HEK293 (cell line): ENCODE data around the gene COL18A1.

ENCODE experiments used
- CTCF ChIA-PET: fragments of 350-600 bp; formaldehyde crosslinking; extraction: SDS; loops from one replicate; lab custom pipeline; 2021; ENCODE audit warnings: antibody characterized with exemption; lab: Yijun Ruan, JAX
- POLR2A ChIA-PET: fragments of 300-600 bp; formaldehyde crosslinking; extraction: SDS; loops from one replicate; lab custom pipeline; 2020; ENCODE audit warnings: antibody characterized with exemption, inconsistent platforms; lab: Yijun Ruan, JAX
- H3K27ac ChIP-seq: fragments of 200-500 bp; sonication (Bioruptor generic); 2 replicates; pipeline ENCODE4 v1.5.1; 2014; ENCODE audit warnings: low read depth, low read length, control low read depth, inconsistent platforms; ENCODE audit errors: extremely low read depth
- H3K36me3 ChIP-seq, 2 experiments: fragments of 200-500 bp in 1 of 2; sonication (Bioruptor generic) in 1 of 2; 1 replicate in 1 of 2; 2 replicates in 1 of 2; pipeline ENCODE4 v1.5.1; 2014 to 2017; ENCODE audit warnings: inconsistent platforms in 2 of 2, low read length in 2 of 2; ENCODE audit not compliant: control insufficient read depth in 2 of 2, insufficient read depth in 1 of 2
- H3K4me1 ChIP-seq: fragments of 200-500 bp; sonication (Bioruptor generic); 2 replicates; pipeline ENCODE4 v1.5.1; 2014; ENCODE audit warnings: mild to moderate bottlenecking, low read length, inconsistent platforms; ENCODE audit not compliant: control insufficient read depth, insufficient read depth
- H3K4me3 ChIP-seq: 2 replicates; pipeline ENCODE4 v1.5.1; 2011; ENCODE audit warnings: low read depth, mild to moderate bottlenecking, control low read depth, low read length, moderate library complexity
- H3K9me3 ChIP-seq: fragments of 200-500 bp; sonication (Bioruptor generic); 2 replicates; pipeline ENCODE4 v1.5.1; 2014; ENCODE audit warnings: low read depth, low read length, inconsistent platforms; ENCODE audit not compliant: control insufficient read depth, insufficient read depth
- KLF16 ChIP-seq: fragments of 450-650 bp; formaldehyde crosslinking; IDR thresholded peaks from 2 replicates; pipeline ENCODE4 v1.5.1; 2017; ENCODE audit warnings: missing biosample characterization, missing genetic modification characterization
- KLF9 ChIP-seq: fragments of 450-650 bp; formaldehyde crosslinking; IDR thresholded peaks from 2 replicates; pipeline ENCODE4 v1.5.1; 2016; ENCODE audit warnings: missing biosample characterization, missing genetic modification characterization, low read depth
- ZBTB20 ChIP-seq: fragments of 450-650 bp; formaldehyde crosslinking; IDR thresholded peaks from 2 replicates; pipeline ENCODE4 v1.5.1; 2016; ENCODE audit warnings: missing biosample characterization, missing genetic modification characterization
- ZNF140 ChIP-seq: fragments of 450-650 bp; formaldehyde crosslinking; IDR thresholded peaks from 2 replicates; pipeline ENCODE4 v1.5.1; 2016; ENCODE audit warnings: missing biosample characterization, missing genetic modification characterization
- ZNF146 ChIP-seq: fragments of 450-650 bp; formaldehyde crosslinking; IDR thresholded peaks from 2 replicates; pipeline ENCODE4 v1.5.1; 2016; ENCODE audit warnings: missing biosample characterization, missing genetic modification characterization
- ZNF157 ChIP-seq: fragments of 450-650 bp; formaldehyde crosslinking; IDR thresholded peaks from 2 replicates; pipeline ENCODE4 v1.5.1; 2016; ENCODE audit warnings: missing biosample characterization, missing genetic modification characterization
- ZNF202 ChIP-seq: fragments of 450-650 bp; formaldehyde crosslinking; IDR thresholded peaks from 2 replicates; pipeline ENCODE4 v1.5.1; 2016; ENCODE audit warnings: missing biosample characterization, missing genetic modification characterization, borderline replicate concordance
- ZNF280D ChIP-seq: fragments of 450-650 bp; formaldehyde crosslinking; IDR thresholded peaks from 2 replicates; pipeline ENCODE4 v1.5.1; 2016; ENCODE audit warnings: missing biosample characterization, missing genetic modification characterization
- ZNF48 ChIP-seq: fragments of 450-650 bp; formaldehyde crosslinking; IDR thresholded peaks from 2 replicates; pipeline ENCODE4 v1.5.1; 2016; ENCODE audit warnings: missing biosample characterization, missing genetic modification characterization
- ZNF560 ChIP-seq: fragments of 450-650 bp; formaldehyde crosslinking; IDR thresholded peaks from 2 replicates; pipeline ENCODE4 v1.5.1; 2017; ENCODE audit warnings: missing biosample characterization, missing genetic modification characterization, borderline replicate concordance
- ZNF580 ChIP-seq: fragments of 450-650 bp; formaldehyde crosslinking; IDR thresholded peaks from 2 replicates; pipeline ENCODE4 v1.5.1; 2016; ENCODE audit warnings: missing biosample characterization, missing genetic modification characterization
- ZNF624 ChIP-seq: fragments of 450-650 bp; formaldehyde crosslinking; IDR thresholded peaks from 2 replicates; pipeline ENCODE4 v1.5.1; 2017; ENCODE audit warnings: missing biosample characterization, missing genetic modification characterization
- ZNF629 ChIP-seq: fragments of 450-650 bp; formaldehyde crosslinking; IDR thresholded peaks from 2 replicates; pipeline ENCODE4 v1.5.1; 2017; ENCODE audit warnings: missing biosample characterization, missing genetic modification characterization
- ZNF747 ChIP-seq: fragments of 450-650 bp; formaldehyde crosslinking; IDR thresholded peaks from 2 replicates; pipeline ENCODE4 v1.5.1; 2016; ENCODE audit warnings: missing biosample characterization, missing genetic modification characterization
- ZNF76 ChIP-seq: fragments of 450-650 bp; formaldehyde crosslinking; IDR thresholded peaks from 2 replicates; pipeline ENCODE4; 2016; ENCODE audit warnings: low read depth, missing biosample characterization, missing genetic modification characterization, borderline replicate concordance
- TF ChIP-seq, protein P1 (sequence below): fragments of 450-650 bp; IDR thresholded peaks from 2 replicates; pipeline ENCODE4 v1.5.1; 2018; ENCODE audit warnings: missing biosample characterization, mild to moderate bottlenecking, missing genetic modification characterization

Gene COL18A1

DNA sequence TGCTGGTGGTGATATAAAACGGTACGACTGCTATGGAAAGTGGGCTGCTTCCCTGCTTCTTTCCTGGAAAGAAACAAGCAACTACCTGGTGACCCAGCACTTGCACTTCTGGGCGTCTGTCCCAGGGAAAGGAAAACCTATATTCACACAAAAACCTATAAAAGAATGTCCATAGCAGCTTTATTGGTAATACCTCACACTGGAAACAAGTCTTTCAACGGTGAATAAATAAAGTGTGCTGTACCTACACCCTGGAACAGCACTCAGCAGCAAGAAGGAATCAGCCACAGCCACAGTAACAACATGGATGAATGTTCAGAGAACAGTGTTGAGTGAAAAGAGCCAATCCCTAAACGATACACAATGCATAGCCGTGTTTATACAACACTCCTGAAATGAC, 117.4 kb downstream of the COL18A1 start (continued):
- TF ChIP-seq ZNF48 (tag by site-specific recombination) (no peak), ZNF580 (no peak), ZNF76 (tag by site-specific recombination) (no peak), ZNF747 (no peak)

- Histone ChIP-seq H3K4me1 (no peaks in the 10 kb centered on the region), H3K9me3 (no peaks in the 10 kb centered on the region), H3K36me3 (peaks cover 31 to 70% of the 10 kb centered on the region in 2 experiments), H3K4me3 (no peak overlapping the region), H3K27ac (no peak overlapping the region)
- ChIA-PET CTCF (no interaction called here), POLR2A (no interaction called here)
- no peak for TF ChIP-seq ZBTB20 (tag by site-specific recombination)
- TF ChIP-seq ZNF280D, result no peak
- TF ChIP-seq KLF9 (tag by site-specific recombination), result no peak
- TF ChIP-seq ZNF624 (tag by site-specific recombination), result no peak
Measured at GRCh38 chr21:45522986-45523385, 118.0 kb downstream of the COL18A1 start.

DNA sequence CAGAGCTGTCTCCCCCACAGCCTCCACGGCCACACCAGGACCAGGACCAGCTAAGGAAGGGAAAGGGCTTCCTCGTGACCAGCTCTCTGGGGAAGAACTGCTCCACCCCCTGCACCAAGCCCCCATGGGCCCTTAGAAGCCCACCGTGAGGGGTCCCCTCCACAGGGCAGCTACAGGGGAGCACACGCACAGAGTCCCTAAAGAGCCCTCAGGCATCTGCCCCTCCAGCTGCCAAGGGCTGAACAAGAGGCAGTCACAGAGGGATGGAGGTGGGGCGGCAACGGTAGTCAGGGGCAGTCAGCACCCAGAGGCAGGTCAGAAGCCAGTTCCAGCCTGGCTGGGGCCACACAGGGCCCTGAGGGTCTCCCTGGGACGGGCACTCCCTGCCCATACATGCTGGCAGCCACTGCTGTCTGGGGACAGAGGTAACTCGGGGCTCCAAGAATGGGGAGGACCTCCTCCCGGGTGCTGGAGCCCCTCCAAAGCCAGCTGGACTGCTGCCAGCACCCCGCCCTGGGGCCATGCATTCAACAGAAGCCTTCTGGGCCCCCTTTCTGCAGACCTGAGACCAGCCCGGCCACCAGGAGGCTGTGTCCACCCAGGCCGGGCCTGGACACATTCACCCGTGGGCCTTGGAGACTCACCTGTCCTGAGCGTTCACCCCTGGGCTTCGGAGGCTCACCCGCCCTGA, 118.6 kb downstream of the COL18A1 start:
- Histone ChIP-seq H3K36me3 (peaks cover 27 to 75% of the 10 kb centered on the region in 2 experiments), H3K27ac (no peak overlapping the region), H3K4me3 (no peak overlapping the region), H3K9me3 (no peaks in the 10 kb centered on the region), H3K4me1 (no peaks in the 10 kb centered on the region)
- ChIA-PET POLR2A (no interaction called here), CTCF (no interaction called here)
- TF ChIP-seq ZNF202 (tag by site-specific recombination) (no peak), ZNF629 (tag by site-specific recombination) (no peak), ZNF146 (tag by site-specific recombination) (no peak), KLF16 (tag by site-specific recombination) (no peak), ZNF157 (tag by site-specific recombination) (no peak), ZNF140 (tag by site-specific recombination) (no peak), ZNF76 (tag by site-specific recombination) (no peak), ZNF560 (tag by site-specific recombination) (no peak)
- TF ChIP-seq, protein P1, sequence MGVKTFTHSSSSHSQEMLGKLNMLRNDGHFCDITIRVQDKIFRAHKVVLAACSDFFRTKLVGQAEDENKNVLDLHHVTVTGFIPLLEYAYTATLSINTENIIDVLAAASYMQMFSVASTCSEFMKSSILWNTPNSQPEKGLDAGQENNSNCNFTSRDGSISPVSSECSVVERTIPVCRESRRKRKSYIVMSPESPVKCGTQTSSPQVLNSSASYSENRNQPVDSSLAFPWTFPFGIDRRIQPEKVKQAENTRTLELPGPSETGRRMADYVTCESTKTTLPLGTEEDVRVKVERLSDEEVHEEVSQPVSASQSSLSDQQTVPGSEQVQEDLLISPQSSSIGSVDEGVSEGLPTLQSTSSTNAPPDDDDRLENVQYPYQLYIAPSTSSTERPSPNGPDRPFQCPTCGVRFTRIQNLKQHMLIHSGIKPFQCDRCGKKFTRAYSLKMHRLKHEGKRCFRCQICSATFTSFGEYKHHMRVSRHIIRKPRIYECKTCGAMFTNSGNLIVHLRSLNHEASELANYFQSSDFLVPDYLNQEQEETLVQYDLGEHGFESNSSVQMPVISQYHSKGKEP (tag by site-specific recombination), result no peak
